DND-41 (cell line): ENCODE results near the gene IGF2BP2.

Experiments
- EZH2 ChIP-seq: IDR thresholded peaks from 3 replicates; pipeline ENCODE4 v1.6.1; 2012; ENCODE audit warnings: borderline replicate concordance, low read depth, mild to moderate bottlenecking, moderate library complexity, low read length, inconsistent platforms; ENCODE audit not compliant: severe bottlenecking
- TF ChIP-seq, protein P1 (sequence below): IDR thresholded peaks from 2 replicates; pipeline ENCODE4 v1.5.1; 2012; ENCODE audit warnings: borderline replicate concordance, low read length, moderate library complexity, mild to moderate bottlenecking; ENCODE audit not compliant: poor library complexity, severe bottlenecking; ENCODE audit errors: extremely low read depth

DNA sequence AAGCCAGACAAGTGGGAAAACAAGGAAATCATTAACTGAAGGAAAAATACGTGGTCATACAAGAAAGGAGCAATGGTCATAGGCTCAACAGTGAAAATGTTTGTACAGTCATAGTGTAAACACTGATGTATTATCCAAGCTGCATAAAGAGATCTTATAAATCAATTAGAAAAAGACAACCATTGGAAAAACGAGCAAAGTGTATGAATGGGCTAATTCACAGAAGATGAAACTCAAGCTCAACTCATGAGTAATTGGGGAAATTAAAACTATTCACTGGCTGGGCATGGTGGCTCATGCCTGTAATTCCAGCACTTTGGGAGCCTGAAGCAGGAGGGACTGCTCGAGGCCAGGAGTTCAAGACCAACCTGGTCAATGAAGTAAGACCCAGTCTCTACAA is 6.4 kb upstream of the IGF2BP2 start:
- TF ChIP-seq EZH2, result no peak
- TF ChIP-seq, protein P1, sequence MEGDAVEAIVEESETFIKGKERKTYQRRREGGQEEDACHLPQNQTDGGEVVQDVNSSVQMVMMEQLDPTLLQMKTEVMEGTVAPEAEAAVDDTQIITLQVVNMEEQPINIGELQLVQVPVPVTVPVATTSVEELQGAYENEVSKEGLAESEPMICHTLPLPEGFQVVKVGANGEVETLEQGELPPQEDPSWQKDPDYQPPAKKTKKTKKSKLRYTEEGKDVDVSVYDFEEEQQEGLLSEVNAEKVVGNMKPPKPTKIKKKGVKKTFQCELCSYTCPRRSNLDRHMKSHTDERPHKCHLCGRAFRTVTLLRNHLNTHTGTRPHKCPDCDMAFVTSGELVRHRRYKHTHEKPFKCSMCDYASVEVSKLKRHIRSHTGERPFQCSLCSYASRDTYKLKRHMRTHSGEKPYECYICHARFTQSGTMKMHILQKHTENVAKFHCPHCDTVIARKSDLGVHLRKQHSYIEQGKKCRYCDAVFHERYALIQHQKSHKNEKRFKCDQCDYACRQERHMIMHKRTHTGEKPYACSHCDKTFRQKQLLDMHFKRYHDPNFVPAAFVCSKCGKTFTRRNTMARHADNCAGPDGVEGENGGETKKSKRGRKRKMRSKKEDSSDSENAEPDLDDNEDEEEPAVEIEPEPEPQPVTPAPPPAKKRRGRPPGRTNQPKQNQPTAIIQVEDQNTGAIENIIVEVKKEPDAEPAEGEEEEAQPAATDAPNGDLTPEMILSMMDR, result no peak
